Stimulated activated CD8-positive, alpha-beta memory T cell treated with anti-CD3 and anti-CD28 coated beads, Interleukin-7, amount 100 ng/mL, for 24 hours (primary cell): ENCODE results near the gene SLF2.

ENCODE experiments used
- DNase-seq: peaks from one replicate; pipeline ENCODE4 v3.0.0-alpha.2; 2020; ENCODE audit warnings: low read depth

Gene SLF2

DNA sequence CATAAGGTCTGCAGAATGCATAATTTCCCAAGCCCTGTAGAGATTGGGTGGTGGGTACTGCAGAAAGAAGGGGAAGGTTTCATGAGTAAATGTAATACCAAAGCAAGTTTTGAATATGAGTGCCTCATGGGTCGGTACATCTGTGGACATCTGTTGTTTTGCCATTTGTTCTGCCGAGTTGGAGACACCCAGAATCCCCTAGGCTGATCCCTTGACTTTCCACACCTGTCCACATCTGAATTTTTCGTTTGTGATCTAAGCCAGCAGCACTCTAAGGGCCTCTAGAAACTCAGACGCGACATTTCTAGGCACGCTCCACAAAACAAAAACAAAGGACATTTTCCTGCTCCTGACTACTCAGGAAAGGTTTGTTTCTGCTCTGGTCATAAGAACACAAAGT is 11.7 kb upstream of the SLF2 start:
- DNase-seq, result no peak

DNA sequence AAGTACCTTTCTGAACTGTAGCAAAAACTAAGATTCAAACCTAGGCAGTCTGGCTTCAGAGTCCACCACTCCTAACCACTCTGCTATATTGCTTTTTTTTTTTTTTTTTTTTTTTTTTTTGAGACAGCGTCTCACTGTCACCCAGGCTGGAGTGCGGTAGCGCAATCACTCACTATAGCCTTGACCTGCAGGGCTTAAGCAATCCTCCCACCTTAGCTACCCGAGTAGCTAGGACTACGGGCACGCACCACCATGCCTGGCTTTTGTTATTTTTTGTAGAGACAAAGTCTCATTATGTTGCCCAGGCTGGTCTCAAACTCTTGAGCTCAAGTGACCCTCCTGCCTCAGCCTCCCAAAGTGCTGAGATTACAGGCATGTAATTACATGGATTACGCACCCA is 10.1 kb upstream of the SLF2 start:
- DNase-seq, result no peak

DNA sequence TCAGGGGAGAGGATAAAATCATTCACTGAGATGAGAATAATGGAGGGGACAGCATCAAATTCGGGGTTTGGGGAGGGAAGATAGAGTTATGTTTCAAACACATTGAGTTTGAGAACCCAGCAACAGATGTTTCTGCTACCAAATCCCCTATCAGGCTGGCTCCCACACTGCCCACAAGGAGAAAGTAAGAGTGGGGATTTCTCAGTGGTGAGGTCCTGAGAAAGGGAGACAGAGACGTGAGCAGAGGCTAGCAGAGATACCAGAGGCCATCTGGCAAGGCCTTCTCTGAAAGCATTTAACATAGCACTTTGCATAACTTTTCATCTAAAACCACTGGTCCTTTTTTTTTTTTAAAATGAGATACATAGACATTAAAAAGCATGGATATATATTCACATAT is 7.8 kb upstream of the SLF2 start:
- DNase-seq, result no peak

DNA sequence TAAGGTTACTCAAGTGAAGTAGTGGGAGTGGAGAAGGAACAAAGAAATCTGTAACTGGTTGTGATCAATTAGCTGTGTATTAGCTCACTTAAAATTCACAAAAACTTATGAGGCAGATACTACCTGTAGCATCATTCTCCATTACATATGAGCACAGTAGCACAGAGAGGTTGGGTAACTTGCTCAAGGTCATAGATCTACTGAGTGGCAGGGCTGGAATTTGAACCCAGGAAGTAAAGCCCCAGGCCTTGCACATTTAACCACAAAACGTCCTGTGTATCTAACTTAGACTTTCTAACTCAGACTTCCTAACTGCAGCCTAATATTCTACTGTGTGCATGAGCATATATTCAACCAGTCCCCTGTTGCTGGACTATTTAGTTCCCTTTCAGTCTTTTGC is 5.6 kb upstream of the SLF2 start:
- DNase-seq, result no peak

DNA sequence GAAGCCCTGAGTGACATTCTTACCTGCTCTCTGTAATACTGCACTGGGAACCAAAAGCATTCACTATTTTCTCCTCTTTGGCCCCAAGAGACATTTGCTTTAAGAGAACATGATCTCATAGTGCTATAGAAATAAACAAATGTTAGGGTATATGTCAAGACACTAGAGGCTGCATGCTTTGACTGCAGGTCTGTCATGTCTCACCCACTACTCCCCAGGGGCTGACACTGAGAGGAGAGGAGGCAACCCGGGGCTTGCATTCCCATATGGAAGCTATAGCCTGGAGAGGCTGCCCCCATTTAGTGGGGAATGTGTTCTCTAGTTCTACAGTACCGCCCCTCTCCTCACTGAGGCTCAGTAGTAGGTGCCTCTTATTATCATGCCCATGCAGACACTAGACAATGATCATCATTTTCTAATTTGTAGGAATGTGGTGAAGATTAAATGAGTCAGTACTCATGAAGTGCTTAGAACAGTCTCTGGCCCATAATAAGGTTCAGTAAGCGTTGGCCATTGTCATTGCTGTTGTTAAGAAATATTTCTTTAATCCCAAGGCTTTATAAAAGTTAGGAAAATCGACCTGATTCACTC is 4.9 kb upstream of the SLF2 start:
- DNase-seq, result no peak

DNA sequence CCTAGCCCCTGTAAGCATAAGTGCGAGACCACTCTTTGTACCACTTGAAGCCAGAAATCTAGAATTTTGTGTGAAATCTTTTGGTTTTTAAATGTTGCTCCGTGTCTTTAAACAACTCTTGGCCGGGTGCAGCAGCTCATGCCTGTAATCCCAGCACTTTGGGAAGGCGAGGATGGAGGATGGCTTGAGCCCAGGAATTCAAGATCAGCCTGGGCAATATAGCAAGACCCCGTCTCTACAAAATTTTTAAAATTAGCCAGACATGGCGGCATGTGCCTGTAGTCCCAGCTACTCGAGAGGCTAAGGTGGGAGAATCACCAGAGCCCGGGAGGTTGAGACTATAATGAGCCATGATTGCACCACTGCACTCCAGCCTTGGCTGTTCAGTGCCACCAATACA is 4.4 kb upstream of the SLF2 start:
- no peak for DNase-seq

DNA sequence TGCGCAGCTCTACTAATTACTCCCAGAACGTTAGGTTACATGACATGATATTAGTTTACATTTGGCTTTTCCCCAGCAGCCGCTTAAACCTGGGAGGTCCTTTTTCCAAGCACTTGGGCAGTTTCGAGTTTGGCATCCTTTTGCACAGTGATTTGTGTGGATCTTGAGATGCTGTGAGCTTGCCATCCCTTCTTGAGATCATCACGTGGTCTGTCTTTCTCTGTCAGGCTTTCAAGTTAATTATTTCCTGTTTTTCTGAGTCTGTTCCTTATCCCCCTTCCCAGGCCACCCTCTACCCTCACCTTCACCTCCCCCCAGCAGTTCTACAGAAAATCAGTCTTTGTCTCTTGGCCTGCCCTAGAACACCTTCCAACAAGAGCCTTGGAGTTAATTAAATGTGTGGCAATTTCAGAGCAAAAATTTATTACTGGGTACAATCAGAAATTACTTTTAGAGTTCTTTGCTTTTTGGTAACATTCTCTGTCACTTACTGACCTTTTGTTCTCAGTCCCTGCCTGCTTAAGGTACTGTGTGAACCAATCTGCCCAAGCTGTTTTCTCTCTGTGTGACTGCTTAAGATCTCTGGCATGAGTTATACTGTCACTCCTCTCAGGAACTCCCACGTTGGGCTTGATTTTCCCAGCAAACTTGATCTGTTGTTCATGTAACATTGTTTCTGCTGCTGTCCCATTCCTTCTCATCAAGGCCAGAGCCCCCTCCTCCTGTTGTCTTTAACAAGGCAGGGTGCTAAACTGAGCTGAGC is 3.1 kb upstream of the SLF2 start:
- no peak for DNase-seq

DNA sequence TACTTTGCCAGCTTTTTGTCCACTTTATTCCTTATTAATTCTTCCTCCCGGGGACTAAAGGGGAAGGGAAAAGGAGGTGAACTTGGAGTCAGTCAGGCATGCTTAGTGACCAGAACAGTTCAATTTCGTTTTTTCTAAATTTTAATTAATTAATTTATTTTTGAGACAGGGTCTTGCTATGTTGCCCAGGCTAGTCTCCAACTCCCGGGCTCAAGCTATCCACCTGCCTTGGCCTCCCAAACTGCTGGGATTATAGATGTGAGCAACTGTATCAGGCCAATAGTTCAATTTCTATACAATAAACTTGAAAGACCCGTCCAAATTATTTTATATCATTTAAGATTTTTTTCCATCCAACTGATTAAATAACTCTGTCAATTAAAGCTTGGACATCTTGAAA is 1.3 kb upstream of the SLF2 start:
- no peak for DNase-seq

DNA sequence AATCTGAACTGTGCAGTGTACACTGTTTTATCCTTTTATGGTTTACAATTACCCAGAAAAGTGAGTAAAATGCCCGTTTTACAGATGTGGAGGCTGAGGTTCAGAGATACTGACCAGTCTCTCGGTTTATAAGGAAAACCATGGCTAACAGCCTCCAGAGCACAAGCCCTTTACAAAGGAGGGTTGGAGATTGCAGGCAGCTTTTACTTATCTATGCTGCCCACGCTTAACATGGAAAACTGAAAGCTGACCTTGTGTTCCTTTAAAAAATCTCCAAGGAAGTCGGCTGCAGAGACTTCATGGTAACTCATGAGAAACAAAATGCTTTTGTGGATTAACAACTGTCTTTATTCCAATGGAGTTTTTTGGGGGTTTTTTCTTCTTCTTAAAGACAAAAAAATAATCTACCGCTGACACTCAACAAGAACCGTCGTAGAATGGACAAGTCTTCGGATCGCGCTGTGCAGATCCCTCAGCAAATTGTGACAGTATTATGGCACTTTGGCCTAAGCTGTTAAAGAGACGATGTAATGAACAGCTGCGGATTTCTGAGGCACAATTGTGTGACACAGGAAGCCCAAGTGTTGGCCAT is 654 bp upstream of the SLF2 start:
- no peak for DNase-seq

DNA sequence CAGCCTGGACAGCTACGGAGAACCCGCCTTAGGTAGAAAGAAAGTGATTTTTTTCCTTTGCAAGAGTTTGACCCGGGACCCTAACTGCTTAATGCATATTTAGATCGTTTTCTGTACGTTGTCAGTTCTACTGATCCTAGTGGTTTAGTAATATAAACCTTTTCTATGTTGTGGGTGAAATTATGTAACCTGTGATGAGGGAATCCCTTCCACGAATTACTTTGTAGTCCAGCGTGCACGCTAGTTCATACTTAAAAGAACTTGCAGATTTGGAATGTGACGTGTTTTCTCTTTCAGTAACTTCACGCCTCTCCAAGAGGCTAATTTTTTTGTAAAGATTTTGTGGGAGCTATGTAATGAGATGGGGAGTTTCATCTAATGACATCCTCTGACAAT is 705 bp downstream of the SLF2 start:
- DNase-seq, result no peak

DNA sequence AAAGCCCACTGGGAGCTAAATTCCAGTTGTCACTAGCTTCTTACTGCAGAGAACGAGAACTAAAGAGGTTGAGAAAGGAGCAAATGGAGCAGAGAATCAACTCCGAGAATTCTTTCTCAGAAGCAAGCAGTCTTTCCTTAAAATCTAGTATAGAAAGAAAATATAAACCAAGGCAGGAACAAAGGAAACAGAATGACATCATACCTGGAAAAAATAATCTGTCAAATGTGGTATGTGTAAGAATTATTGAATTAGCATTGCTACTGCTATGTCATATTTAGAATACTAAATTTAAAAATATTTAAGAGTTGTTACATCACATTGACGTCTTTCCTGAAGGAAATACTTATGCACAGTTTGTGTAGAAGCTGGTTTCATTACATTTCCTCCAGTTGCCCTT is 4.3 kb downstream of the SLF2 start:
- DNase-seq, result no peak

DNA sequence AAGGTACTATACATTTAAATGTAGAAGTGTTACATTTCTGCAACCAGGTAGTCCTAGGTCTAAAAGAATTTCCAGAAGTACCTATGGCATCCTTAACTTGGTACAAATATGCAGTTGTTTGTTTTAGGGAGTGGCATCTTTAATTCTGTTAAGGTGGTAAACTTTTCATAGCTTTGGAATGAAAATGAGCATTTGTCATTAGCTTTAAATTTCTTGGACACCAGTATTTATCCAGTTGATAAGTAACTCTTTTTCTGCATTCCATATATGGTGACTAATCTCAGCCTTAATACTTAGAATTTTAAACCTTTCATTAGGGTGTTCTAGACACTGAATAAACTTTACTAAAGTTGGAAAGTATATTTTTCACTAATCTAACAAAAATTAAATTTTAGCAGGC is 10.8 kb downstream of the SLF2 start:
- no peak for DNase-seq

DNA sequence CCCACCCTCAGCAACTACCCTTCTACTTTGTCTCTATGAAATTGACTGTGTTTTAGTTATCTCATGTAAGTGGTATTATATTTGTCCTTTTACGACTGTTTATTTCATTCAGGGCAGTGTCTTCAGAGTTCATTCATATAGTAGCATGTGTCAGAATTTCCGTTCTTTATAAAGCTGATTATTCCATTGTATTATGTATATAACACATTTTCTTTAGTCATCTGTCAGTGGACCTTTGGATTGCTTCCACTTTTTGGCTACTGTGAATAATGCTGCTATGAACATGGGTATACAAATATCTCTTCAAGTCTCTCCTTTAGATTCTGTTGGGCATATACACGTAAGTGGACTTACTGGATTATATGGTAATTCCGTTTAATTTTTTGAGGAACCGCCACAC is 14.5 kb downstream of the SLF2 start:
- no peak for DNase-seq

DNA sequence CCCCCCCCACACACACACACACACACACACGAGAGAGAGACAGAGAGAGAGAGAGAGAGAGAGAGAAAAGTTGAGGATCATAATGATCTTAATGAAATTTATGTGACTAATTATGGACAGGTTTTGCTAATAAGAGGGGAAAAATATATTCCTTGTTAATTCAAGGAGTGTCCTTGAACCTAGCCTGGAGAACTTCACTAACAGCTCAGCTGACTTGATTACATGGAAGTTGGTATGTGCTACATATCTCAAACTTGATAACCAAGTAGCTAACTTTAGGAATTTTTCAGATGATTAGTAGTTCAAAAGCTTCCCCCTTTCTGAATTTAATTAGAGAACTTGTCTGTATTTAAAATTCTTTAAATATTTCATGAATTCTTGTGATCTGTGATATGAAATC is 15.3 kb downstream of the SLF2 start:
- no peak for DNase-seq

DNA sequence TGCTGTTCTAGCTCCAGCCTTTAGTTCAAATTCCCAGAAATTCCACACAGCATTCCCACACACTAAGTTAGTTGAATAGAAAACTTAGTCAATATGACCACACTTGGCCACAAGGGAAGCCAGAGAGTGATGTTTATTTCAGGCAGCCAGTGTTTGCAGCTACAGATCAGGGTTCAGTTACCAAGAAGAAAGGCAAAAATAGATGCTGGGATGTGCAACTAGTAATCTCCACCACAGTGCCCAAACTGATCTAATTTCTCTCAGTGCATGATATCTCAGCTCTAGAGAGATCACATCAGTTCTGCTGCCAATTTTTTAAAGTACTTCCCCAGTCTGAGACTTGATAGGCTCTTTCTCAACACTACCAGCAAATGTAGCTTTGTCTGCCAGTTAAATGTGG is 17.6 kb downstream of the SLF2 start:
- DNase-seq, result no peak

DNA sequence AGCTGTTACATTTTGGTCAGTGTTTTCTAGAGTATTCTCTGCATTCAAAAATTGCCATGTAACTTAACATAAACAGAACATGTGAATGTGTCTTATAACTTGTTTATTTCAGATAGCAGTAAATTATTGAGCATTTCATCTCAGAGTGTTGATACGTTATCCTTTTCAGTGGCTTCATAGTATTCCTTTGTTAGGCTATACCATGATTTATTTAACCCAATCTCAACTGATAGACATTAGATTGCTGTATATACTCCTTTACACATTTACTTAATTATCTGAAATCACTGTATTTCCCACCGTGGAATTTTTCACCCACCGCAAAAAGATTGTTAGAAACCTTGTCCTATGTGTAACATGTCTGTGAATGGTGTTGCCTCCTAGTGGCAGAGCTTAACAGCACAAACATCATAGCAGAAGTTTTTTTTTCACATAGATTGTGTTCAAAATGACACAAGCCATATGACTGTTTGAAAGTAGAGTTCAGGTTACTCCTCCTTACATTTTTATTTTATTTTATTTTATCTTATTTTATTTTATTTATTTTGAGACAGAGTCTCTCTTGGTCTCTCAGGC is 21.4 kb downstream of the SLF2 start:
- DNase-seq, result no peak

DNA sequence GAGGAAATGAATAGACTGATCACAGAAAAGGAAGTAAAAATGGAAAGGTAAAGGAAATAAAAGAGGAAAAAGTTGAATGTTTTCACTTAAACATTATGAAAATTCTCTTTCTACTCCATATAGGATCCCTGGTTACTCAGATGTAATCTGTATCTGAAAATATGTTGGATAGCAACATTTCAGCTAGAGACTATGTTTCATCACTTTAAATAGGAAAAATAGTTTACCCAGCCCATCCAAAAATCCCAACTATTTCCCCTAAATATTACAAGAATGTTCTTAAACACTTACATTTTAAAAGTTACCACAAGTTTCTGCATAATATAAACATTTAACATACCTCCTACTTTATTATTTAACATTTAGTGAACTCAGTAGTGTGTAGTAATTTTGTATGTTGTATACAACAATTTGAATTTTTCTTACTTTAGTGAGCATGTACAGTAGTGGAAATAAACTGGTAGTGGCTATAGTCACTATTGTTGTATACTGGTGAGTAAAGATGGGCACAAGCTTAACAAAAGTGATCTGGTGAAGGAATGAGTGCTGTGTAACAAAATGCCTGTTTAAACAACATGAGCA is 27.1 kb downstream of the SLF2 start:
- no peak for DNase-seq

DNA sequence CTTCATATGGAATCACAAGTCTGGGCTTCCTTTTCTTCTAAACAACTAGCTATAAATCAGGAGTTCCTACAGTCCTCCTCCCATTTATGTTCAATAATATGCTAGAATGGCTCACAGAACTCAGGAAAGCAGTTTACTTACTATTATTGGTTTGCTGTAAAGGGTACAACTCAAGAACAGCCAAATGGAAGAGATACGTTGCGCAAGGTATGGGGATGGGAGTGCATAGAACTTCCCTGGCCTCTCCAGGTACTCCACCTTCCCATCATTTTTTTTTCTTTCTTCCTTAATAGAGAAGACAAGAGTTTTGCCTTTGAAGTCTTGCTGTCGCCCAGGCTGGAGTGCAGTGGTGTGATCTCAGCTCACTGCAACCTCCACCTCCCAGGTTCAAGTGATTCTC is 29.5 kb downstream of the SLF2 start:
- DNase-seq, result no peak

DNA sequence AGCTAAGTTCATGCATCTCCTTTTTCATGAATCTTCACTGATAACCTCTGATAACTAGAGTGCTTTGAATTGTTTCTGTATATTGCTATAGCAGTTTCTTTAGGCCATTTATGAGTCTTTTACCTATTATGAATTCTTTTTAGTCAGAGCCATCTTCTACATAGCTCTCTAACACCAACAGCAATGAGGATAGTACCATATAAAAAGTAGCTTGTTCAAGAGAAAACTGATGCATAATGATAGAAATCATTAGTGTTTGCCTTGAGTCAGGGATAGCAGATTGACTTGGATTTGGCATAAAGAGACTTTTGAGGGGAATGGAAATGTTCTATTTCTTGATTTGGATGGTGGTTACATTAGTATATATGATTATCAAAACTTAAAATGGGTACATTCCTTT is 30.7 kb downstream of the SLF2 start:
- DNase-seq, result no peak

DNA sequence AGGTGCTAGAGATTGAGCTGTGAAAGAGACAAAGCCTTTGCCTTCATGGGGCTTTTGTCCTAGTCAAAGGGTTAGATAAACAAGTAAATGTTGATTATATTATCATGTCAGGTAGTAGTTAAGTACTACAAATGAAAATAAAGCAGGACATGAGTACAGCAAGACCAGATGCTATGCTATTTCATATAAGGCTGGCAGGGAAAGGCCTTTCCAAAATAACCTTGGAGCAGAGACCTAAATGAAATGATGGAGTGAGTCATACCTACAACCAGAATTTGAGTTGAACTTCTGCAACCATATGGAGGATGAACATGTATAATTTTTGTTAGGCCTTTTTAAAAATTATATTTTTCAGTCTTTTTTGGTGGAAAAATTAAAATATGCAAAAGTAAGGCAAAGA is 33.0 kb downstream of the SLF2 start:
- no peak for DNase-seq

DNA sequence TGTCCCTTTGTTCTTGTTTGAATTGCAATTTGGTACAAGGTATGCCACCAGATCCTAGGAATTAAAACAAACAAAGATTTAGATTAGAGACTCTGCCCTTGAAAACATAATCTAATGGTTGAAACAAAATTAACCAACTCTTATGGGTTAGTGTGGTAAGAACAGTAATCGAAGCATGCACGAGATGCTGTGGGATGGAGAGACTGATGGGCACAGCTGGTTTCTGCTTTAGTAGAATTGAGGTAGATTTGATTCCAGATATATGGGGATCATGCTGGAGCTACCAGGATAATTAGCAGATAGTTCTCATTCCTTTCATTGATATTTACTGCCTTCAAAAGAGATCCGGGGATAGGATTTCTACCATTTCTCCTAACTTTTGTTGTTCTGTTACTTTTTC is 36.2 kb downstream of the SLF2 start:
- DNase-seq, result no peak

DNA sequence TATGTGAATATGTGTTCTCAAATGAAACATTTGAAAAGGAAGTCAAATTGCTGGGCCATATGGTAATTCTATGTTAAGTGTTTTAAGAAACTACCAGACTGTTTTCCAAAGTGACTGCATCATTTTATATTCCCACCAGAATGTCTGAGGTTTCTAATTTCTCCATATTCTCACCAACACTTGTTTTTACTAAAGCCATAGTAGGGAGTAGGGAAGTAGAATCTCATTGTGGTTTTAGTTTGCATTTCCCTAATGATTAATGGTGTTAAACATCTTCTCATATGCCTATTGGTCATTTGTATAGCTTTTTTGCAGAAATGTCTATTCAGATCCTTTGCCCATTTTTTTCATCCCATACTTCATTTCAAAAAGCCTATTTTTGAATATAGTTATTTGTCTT is 47.5 kb downstream of the SLF2 start:
- DNase-seq, result no peak
